Type B pancreatic cell (in vitro differentiated cells): ENCODE measurements around the gene SRC. TPM values are rescaled to one million over a fixed set of nuclear protein-coding genes. Genes with fewer than 3 reads are reported as not detected.

Experiments used
- DNase-seq: peaks from one replicate; pipeline ENCODE4 v3.0.0; 2021; ENCODE audit warnings: mixed read lengths; ENCODE audit not compliant: unreplicated experiment; ENCODE audit errors: extremely low spot score
- H3K27ac Mint-ChIP-seq: 2 replicates; pipeline ENCODE4 v1.8.0; 2021; ENCODE audit warnings: mild to moderate bottlenecking, mixed read lengths
- H3K27me3 Mint-ChIP-seq: 2 replicates; pipeline ENCODE4 v1.8.0; 2021; ENCODE audit warnings: mixed read lengths
- H3K36me3 Mint-ChIP-seq: 2 replicates; pipeline ENCODE4 v1.8.0; 2021; ENCODE audit warnings: mixed read lengths
- H3K4me1 Mint-ChIP-seq: one replicate; pipeline ENCODE4 v1.8.0; 2021; ENCODE audit warnings: mixed read lengths; ENCODE audit not compliant: unreplicated experiment
- H3K4me3 Mint-ChIP-seq: 2 replicates; pipeline ENCODE4 v1.8.0; 2021; ENCODE audit warnings: mild to moderate bottlenecking, mixed read lengths
- H3K9me3 Mint-ChIP-seq: 2 replicates; pipeline ENCODE4 v1.8.0; 2021; ENCODE audit warnings: mixed read lengths
- CTCF ChIP-seq: fragments of 200-600 bp; sonication (generic); conservative IDR thresholded peaks from 2 replicates; pipeline ENCODE4 v1.5.0; 2021; ENCODE audit warnings: antibody characterized with exemption, mild to moderate bottlenecking
- total RNA-seq: library from RNA; stranded (reverse); gene quantifications from 2 replicates; pipeline ENCODE4 v1.2.1, GENCODE V29; 2021; ENCODE audit warnings: low replicate concordance

The SRC gene
- total RNA-seq, 1 donor from 2014 or later, result 56.0 TPM

- Mint-ChIP-seq H3K4me1 (peaks cover 13% of the 10 kb centered on the region), H3K36me3 (no peaks in the 10 kb centered on the region), H3K27ac (no peak overlapping the region), H3K4me3 (no peak overlapping the region), H3K9me3 (no peaks in the 10 kb centered on the region), H3K27me3 (no peaks in the 10 kb centered on the region)
- TF ChIP-seq CTCF, result no peak
- DNase-seq, result no peak
Measured at GRCh38 chr20:37390503-37390890, 44.6 kb downstream of the SRC start.

GRCh38 chr20:37390891-37391525 lies 45.1 kb downstream of the SRC start:
- Mint-ChIP-seq H3K27ac (no peak overlapping the region), H3K4me1 (peaks cover 13% of the 10 kb centered on the region), H3K27me3 (no peaks in the 10 kb centered on the region), H3K9me3 (no peaks in the 10 kb centered on the region), H3K36me3 (no peaks in the 10 kb centered on the region), H3K4me3 (no peak overlapping the region)
- no peak for TF ChIP-seq CTCF
- no peak for DNase-seq

- Mint-ChIP-seq H3K9me3 (no peaks in the 10 kb centered on the region), H3K4me1 (peaks cover 23% of the 10 kb centered on the region)
- no peak for DNase-seq
Measured at GRCh38 chr20:37392441-37393195, 46.7 kb downstream of the SRC start.

GRCh38 chr20:37393196-37393862 lies 47.4 kb downstream of the SRC start:
- no peaks in the 10 kb centered on the region for H3K9me3 Mint-ChIP-seq
- DNase-seq, result no peak
- H3K27ac Mint-ChIP-seq, result no peak overlapping the region
- no peaks in the 10 kb centered on the region for H3K36me3 Mint-ChIP-seq
- TF ChIP-seq CTCF, result no peak
- no peaks in the 10 kb centered on the region for H3K27me3 Mint-ChIP-seq
- peaks cover 23% of the 10 kb centered on the region for H3K4me1 Mint-ChIP-seq
- H3K4me3 Mint-ChIP-seq, result no peak overlapping the region

More at GRCh38 chr20:37392441-37393195, 46.7 kb downstream of the SRC start:
- peak; percentile 60 for TF ChIP-seq CTCF
- H3K27me3 Mint-ChIP-seq, result no peaks in the 10 kb centered on the region
- no peak overlapping the region for H3K4me3 Mint-ChIP-seq
- no peak overlapping the region for H3K27ac Mint-ChIP-seq
- no peaks in the 10 kb centered on the region for H3K36me3 Mint-ChIP-seq

GRCh38 chr20:37393863-37394542 lies 48.1 kb downstream of the SRC start:
- no peaks in the 10 kb centered on the region for H3K27me3 Mint-ChIP-seq
- peak overlapping the region; percentile 81 for H3K27ac Mint-ChIP-seq
- no peak for DNase-seq
- no peaks in the 10 kb centered on the region for H3K36me3 Mint-ChIP-seq
- no peak for TF ChIP-seq CTCF
- peak overlapping the region; percentile 74 for H3K4me3 Mint-ChIP-seq
- no peaks in the 10 kb centered on the region for H3K9me3 Mint-ChIP-seq
- H3K4me1 Mint-ChIP-seq, result peaks cover 23% of the 10 kb centered on the region
